Pericardium fibroblast (primary cell): Measurements from ENCODE around the gene CDC123. TPM values are rescaled to one million over a fixed set of nuclear protein-coding genes. Genes with fewer than 3 reads are reported as not detected.

Source experiments
- total RNA-seq: library from RNA; depleted of rRNA; stranded (reverse); fragments of >200 nt; gene quantifications from 2 replicates; pipeline ENCODE4 v1.2.3, GENCODE V29; 2015

CDC123 gene
- total RNA-seq: 69.4 and 83.2 TPM in 2 replicates

GRCh38 chr10:12195603-12196506, at the start of gene CDC123, which contains the start of gene NUDT5:
TSS of gene CDC123 (plus strand) at chr10:12196188. CDS start at chr10:12196246, 58 bp downstream.
TSS of gene NUDT5 (minus strand) at chr10:12195891. CDS start at chr10:12186291, 9,600 bp downstream.

Other genes with a start within 250 kb of the CDC123 start
- 6.8 and 9.4 TPM in 2 replicates for gene UPF2, start 153.4 kb upstream of the CDC123 start, total RNA-seq
- gene DHTKD1, start 127.2 kb upstream of the CDC123 start, total RNA-seq: 9.1 and 9.7 TPM in 2 replicates
- 4.6 and 39.7 TPM in 2 replicates for gene SEC61A2, start 66.5 kb upstream of the CDC123 start, total RNA-seq
- 47.8 and 66.6 TPM in 2 replicates for gene NUDT5, start 297 bp upstream of the CDC123 start, total RNA-seq
- gene CAMK1D, start 153.4 kb downstream of the CDC123 start, total RNA-seq: 1.3 and 1.6 TPM in 2 replicates